IMR-90 (cell line): ENCODE data around the gene CDK6. TPM values are rescaled to one million over a fixed set of nuclear protein-coding genes. Genes with fewer than 3 reads are reported as not detected.

Experiments
- ATAC-seq: fragments of 200-7000 bp; cut with Tn5 transposase; 2 replicates; pipeline ENCODE4 v1.9.1; 2020; ENCODE audit warnings: low read depth, mild to moderate bottlenecking, moderate library complexity
- BruUV-seq: library from RNA; stranded (reverse); fragments of 400-500 nt; replicated peaks from 2 replicates; lab custom pipeline; 2021; lab: Mats Ljungman, UMichigan
- CTCF ChIA-PET: fragments of 300-600 bp; formaldehyde crosslinking; extraction: SDS; loops from one replicate; lab custom pipeline; 2021; ENCODE audit warnings: antibody characterized with exemption; lab: Yijun Ruan, JAX
- POLR2A ChIA-PET: fragments of 300-600 bp; sonication (Branson Sonifier 250); formaldehyde crosslinking; loops from one replicate; lab custom pipeline; 2022; ENCODE audit warnings: antibody characterized with exemption; ENCODE audit not compliant: unreplicated experiment; lab: Charles Lee
- DNase-seq: peaks from one replicate; pipeline ENCODE4 v3.0.0; 2013
- H2AFZ ChIP-seq: replicated peaks from 2 replicates; pipeline ENCODE3; 2013; ENCODE audit warnings: low read length, mild to moderate bottlenecking; ENCODE audit not compliant: poor library complexity
- H2AK5ac ChIP-seq: 2 replicates; pipeline ENCODE4 v1.6.1; 2013; ENCODE audit warnings: low read depth, low read length, inconsistent platforms
- H2AK9ac ChIP-seq: replicated peaks from 2 replicates; pipeline ENCODE3; 2013; ENCODE audit warnings: mild to moderate bottlenecking, low read depth, low read length, moderate library complexity; ENCODE audit not compliant: poor library complexity
- H2BK120ac ChIP-seq: 2 replicates; pipeline ENCODE4 v1.6.1; 2013; ENCODE audit warnings: low read depth, low read length, inconsistent platforms
- H2BK15ac ChIP-seq: 3 replicates; pipeline ENCODE4 v1.6.1; 2013; ENCODE audit warnings: low read depth, low read length, inconsistent platforms
- H2BK20ac ChIP-seq: 2 replicates; pipeline ENCODE4 v1.6.1; 2013; ENCODE audit warnings: low read depth, mild to moderate bottlenecking, inconsistent platforms, low read length, moderate library complexity
- H2BK5ac ChIP-seq: 2 replicates; pipeline ENCODE4 v1.6.1; 2013; ENCODE audit warnings: mild to moderate bottlenecking, low read depth, low read length, inconsistent platforms; ENCODE audit not compliant: poor library complexity, severe bottlenecking
- H3K14ac ChIP-seq: replicated peaks from 2 replicates; pipeline ENCODE4 v1.6.1; 2013; ENCODE audit warnings: low read depth, low read length, inconsistent platforms
- H3K18ac ChIP-seq: 2 replicates; pipeline ENCODE4 v1.6.1; 2013; ENCODE audit warnings: low read depth, low read length, control low read depth
- H3K23ac ChIP-seq: 2 replicates; pipeline ENCODE4 v1.6.1; 2013; ENCODE audit warnings: low read depth, low read length, inconsistent platforms
- H3K27ac ChIP-seq: 2 replicates; pipeline ENCODE4 v1.5.1; 2013; ENCODE audit warnings: mild to moderate bottlenecking, control low read depth, low read length; ENCODE audit not compliant: insufficient read depth
- H3K27me3 ChIP-seq: 2 replicates; pipeline ENCODE4 v1.6.1; 2013; ENCODE audit warnings: low read length; ENCODE audit not compliant: control insufficient read depth, insufficient read depth
- H3K36me3 ChIP-seq: 2 replicates; pipeline ENCODE4 v1.6.1; 2013; ENCODE audit warnings: low read length, mixed read lengths; ENCODE audit not compliant: control insufficient read depth, insufficient read depth
- H3K4ac ChIP-seq: 2 replicates; pipeline ENCODE4 v1.6.1; 2013; ENCODE audit warnings: low read depth, low read length, inconsistent platforms
- H3K4me1 ChIP-seq: 2 replicates; pipeline ENCODE4 v1.6.1; 2013; ENCODE audit warnings: low read length, mixed read lengths; ENCODE audit not compliant: control insufficient read depth, insufficient read depth
- H3K4me2 ChIP-seq: 2 replicates; pipeline ENCODE4 v1.6.1; 2013; ENCODE audit warnings: low read depth, mild to moderate bottlenecking, control low read depth, low read length, moderate library complexity
- H3K4me3 ChIP-seq: 2 replicates; pipeline ENCODE4 v1.5.1; 2013; ENCODE audit warnings: low read depth, mild to moderate bottlenecking, control low read depth, low read length, moderate library complexity; ENCODE audit not compliant: insufficient read depth
- H3K56ac ChIP-seq: 2 replicates; pipeline ENCODE4 v1.6.1; 2013; ENCODE audit warnings: low read length, inconsistent platforms; ENCODE audit not compliant: insufficient read depth; ENCODE audit errors: extremely low read depth
- H3K79me1 ChIP-seq, 2 experiments: 2 replicates each; pipeline ENCODE4 v1.6.1; 2013; ENCODE audit warnings: low read length in 2 of 2, inconsistent platforms in 1 of 2, low read depth in 1 of 2
- H3K9ac ChIP-seq: 2 replicates; pipeline ENCODE4 v1.6.1; 2013; ENCODE audit warnings: low read depth, low read length, control low read depth
- H3K9me1 ChIP-seq: 2 replicates; pipeline ENCODE4 v1.6.1; 2013; ENCODE audit warnings: low read length, inconsistent platforms; ENCODE audit not compliant: insufficient read depth
- H3K9me3 ChIP-seq: 2 replicates; pipeline ENCODE4 v1.6.1; 2013; ENCODE audit warnings: low read length; ENCODE audit not compliant: control insufficient read depth, insufficient read depth
- H4K20me1 ChIP-seq: 2 replicates; pipeline ENCODE4 v1.6.1; 2013; ENCODE audit warnings: low read length, inconsistent platforms; ENCODE audit not compliant: insufficient read depth
- H4K5ac ChIP-seq: 2 replicates; pipeline ENCODE4 v1.6.1; 2013; ENCODE audit warnings: mild to moderate bottlenecking, low read depth, low read length, control low read depth
- H4K8ac ChIP-seq, 2 experiments: 2 replicates each; pipeline ENCODE4 v1.6.1; 2013; ENCODE audit warnings: low read depth in 2 of 2, low read length in 2 of 2, control low read depth in 1 of 2, inconsistent platforms in 1 of 2
- H4K91ac ChIP-seq: 2 replicates; pipeline ENCODE4 v1.6.1; 2013; ENCODE audit warnings: low read depth, low read length, inconsistent platforms; ENCODE audit not compliant: insufficient read depth
- BHLHE40 ChIP-seq: fragments of 150-350 bp; IDR thresholded peaks from 2 replicates; pipeline ENCODE4 v1.6.1; 2016; ENCODE audit warnings: mild to moderate bottlenecking, low read depth, low read length
- NFE2L2 ChIP-seq: fragments of 150-350 bp; IDR thresholded peaks from 2 replicates; pipeline ENCODE4 v1.6.1; 2016; ENCODE audit warnings: low read depth, mild to moderate bottlenecking, low read length
- RFX5 ChIP-seq: IDR thresholded peaks from 2 replicates; pipeline ENCODE4 v1.8.0; 2012; ENCODE audit warnings: low read depth, mild to moderate bottlenecking, low read length, moderate library complexity
- WGBS, 2 experiments: methylation state at CpG; one replicate each; pipeline versions ENCODE4 v1.1.5 to v1.1.7; 2013; ENCODE audit warnings: missing lambda C conversion rate in 2 of 2; ENCODE audit not compliant: insufficient read length in 1 of 2; ENCODE audit errors: extremely low coverage in 2 of 2; 5-methylcytosine and 5-hydroxymethylcytosine counted together
- dilution Hi-C: fragments of 300-500 bp; cut with HindIII; formaldehyde crosslinking; loops from one replicate; pipeline ENCODE4 v1.14.3; 2018; ENCODE audit warnings: low sequenced_read_pairs; ENCODE audit not compliant: unreplicated experiment
- in situ Hi-C: fragments of 300-500 bp; cut with MboI; formaldehyde crosslinking; loops from 3 replicates; pipeline ENCODE4 v1.14.3; 2019; ENCODE audit warnings: low sequenced_read_pairs, inconsistent platforms, mixed read lengths
- intact Hi-C: fragments of 100-400 bp; cut with micrococcal nuclease; formaldehyde crosslinking; loops from 2 replicates; pipeline ENCODE4 v1.10.0; 2022
- polyA plus RNA-seq, 3 experiments: library from polyadenylated mRNA; depleted of rRNA; stranded (reverse); fragments of >200 nt; gene quantifications; 2 replicates each; pipeline ENCODE4 v1.2.3, GENCODE V29; 2012; ENCODE audit warnings: low replicate concordance in 1 of 3
- total RNA-seq: library from RNA; depleted of rRNA; stranded (reverse); fragments of >200 nt; gene quantifications from 2 replicates; pipeline ENCODE4 v1.2.3, GENCODE V29; 2012

Gene CDK6
- total and polyA plus RNA-seq, 2 of the 4 experiments (the other 2 are of a cell fraction) = 21.5 to 195 TPM

GRCh38 chr7:92782236-92782635 lies 54.1 kb downstream of the CDK6 start:
- H4K91ac ChIP-seq = no peak overlapping the region
- no TSS peak for BruUV-seq
- ATAC-seq = no peak
- no peak overlapping the region for H3K4me2 ChIP-seq
- no peak overlapping the region for H2AK9ac ChIP-seq
- no peak overlapping the region for H2AK5ac ChIP-seq
- no peak overlapping the region for H2AFZ ChIP-seq
- no peak overlapping the region for H2BK5ac ChIP-seq
- no peak overlapping the region for H3K56ac ChIP-seq
- H3K4me1 ChIP-seq = peaks cover 22% of the 10 kb centered on the region
- no peak for DNase-seq
- H3K9me3 ChIP-seq = no peaks in the 10 kb centered on the region
- H3K9me1 ChIP-seq = peaks cover 7% of the 10 kb centered on the region
- TF ChIP-seq BHLHE40 (no peak), RFX5 (no peak), NFE2L2 (no peak)
- H3K79me1 ChIP-seq = peaks cover 2 to 66% of the 10 kb centered on the region in 2 experiments; a peak in 2 of 4 replicates
- H2BK120ac ChIP-seq = no peak overlapping the region
- H3K9ac ChIP-seq = no peak overlapping the region
- H3K4me3 ChIP-seq = no peak overlapping the region
- ChIA-PET POLR2A (no interaction called here), CTCF (no interaction called here)
- dilution Hi-C loops = no loop called here
- H3K14ac ChIP-seq = 0 out of 2 replicates have a peak overlapping the region, but pooled peaks have one; percentile 15
- H2BK20ac ChIP-seq = no peak overlapping the region
- intact Hi-C loops = no loop called here
- H4K20me1 ChIP-seq = peaks cover 69% of the 10 kb centered on the region
- H3K23ac ChIP-seq = no peak overlapping the region
- in situ Hi-C loops = no loop called here
- H4K8ac ChIP-seq = no peak overlapping the region
- no peak overlapping the region for H3K18ac ChIP-seq
- no peak overlapping the region for H3K4ac ChIP-seq
- WGBS, 2 experiments = no CpG with 5 or more reads among the region's 1 CpG
- no peaks in the 10 kb centered on the region for H3K36me3 ChIP-seq
- H3K27ac ChIP-seq = no peak overlapping the region
- no peak overlapping the region for H2BK15ac ChIP-seq
- no peaks in the 10 kb centered on the region for H3K27me3 ChIP-seq
- H4K5ac ChIP-seq = no peak overlapping the region
